Measurements from ENCODE around the gene MYOM3. TPM values are rescaled to one million over a fixed set of nuclear protein-coding genes. Genes with fewer than 3 reads are reported as not detected.

Gene MYOM3
- total and polyA plus RNA-seq, 5 donors from 2014 or later: not detected

DNA sequence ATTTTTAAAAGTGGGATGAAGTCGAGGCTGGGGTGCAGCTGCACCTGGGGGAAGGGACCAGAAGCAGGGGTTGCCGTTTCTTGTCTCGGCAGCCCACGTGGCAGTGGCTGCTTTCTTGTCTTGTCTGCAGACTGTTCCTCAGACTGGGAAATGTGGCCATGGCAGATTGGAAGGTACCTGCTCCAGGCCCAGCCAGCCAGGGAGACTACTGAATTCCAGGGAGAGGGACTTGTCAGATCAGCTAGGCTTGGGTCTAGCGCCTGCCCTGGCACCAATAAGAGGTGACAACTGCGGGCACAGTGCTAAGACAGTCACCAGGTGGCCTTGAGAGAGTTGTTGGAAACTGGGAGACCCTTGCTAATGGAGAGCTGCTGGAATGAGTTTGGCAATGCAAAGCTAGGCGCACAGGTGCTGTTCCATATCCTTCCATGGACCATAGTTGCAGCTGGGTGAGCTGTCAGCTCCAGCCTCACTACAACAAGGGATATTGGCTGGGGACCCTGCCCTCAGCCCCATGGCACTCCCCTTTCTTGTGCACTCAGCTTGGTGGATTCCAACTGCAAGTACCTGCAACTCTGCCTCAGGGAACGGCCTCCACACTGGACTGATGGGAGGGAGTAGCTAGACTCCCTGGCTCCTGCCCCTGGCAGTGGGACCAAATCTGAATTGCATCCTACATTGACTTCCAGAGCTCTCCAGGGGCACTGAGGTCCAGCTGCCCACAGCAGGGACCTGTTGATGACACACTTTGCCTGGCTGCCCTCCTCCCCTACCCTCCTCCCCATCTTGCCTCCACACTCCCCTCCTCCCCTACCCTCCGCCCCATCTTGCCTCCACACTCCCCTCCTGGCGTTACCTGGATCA, 40.9 kb upstream of the MYOM3 start:
- no peak overlapping the region for H3K4me3 ChIP-seq (ENCODE audit: low read depth, low read length)
- Mint-ChIP-seq H3K9me3 (no peaks in the 10 kb centered on the region), H3K27me3 (peaks cover 33% of the 10 kb centered on the region), H3K27ac (no peak overlapping the region), H3K4me3 (no peak overlapping the region), H3K36me3 (no peaks in the 10 kb centered on the region), H3K4me1 (peaks cover 0 to 12% (median 5%) of the 10 kb centered on the region in 4 donors)
- DNase-seq (no peak), ATAC-seq (ENCODE audit: low read depth in 2 of 2) (no peak)
- H3K36me3 ChIP-seq (ENCODE audit: control insufficient read depth, insufficient read depth, low read length): no peaks in the 10 kb centered on the region
- peaks cover 9% of the 10 kb centered on the region for H3K27me3 ChIP-seq (ENCODE audit: control insufficient read depth, insufficient read depth, low read length)
- no peak overlapping the region for H3K27ac ChIP-seq (ENCODE audit: insufficient read depth, low read length, poor library complexity, severe bottlenecking)
- no peaks in the 10 kb centered on the region for H3K9me3 ChIP-seq (ENCODE audit: control insufficient read depth in 2 of 2, low read length in 2 of 2)
- H3K4me1 ChIP-seq (ENCODE audit: control insufficient read depth, insufficient read depth, low read length, poor library complexity, severe bottlenecking): peaks cover 10% of the 10 kb centered on the region

DNA sequence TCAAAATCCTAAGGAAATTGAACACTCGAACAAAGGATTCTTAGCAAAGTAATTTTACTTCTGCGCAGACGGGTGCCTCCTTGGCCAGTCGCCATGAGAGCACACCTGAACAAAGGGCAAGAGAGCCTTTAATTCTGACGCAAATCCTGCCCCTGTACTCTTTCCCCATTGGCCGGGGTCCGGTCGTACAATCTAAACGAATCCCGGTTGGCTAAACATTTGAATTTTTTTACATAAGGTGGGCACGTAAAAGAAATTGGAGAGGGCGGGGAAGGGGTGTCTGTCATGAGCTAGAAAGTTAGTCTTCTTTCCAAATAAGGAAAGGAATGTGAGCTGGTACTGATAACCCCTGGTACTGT, 39.2 kb upstream of the MYOM3 start:
- DNase-seq: peak in 1 of 3 donors; percentile 2
- H3K4me1 ChIP-seq (ENCODE audit: control insufficient read depth, insufficient read depth, low read length, poor library complexity, severe bottlenecking): peaks cover 10% of the 10 kb centered on the region
- Mint-ChIP-seq H3K36me3 (no peaks in the 10 kb centered on the region), H3K27me3 (peaks cover 35% of the 10 kb centered on the region), H3K4me3 (peak overlapping the region in 1 of 4 donors; percentile 16), H3K27ac (no peak overlapping the region), H3K4me1 (peaks cover 0 to 12% (median 5%) of the 10 kb centered on the region in 4 donors), H3K9me3 (peaks cover 0 to 5% (median 0%) of the 10 kb centered on the region in 7 donors)
- H3K27me3 ChIP-seq (ENCODE audit: control insufficient read depth, insufficient read depth, low read length): peaks cover 9% of the 10 kb centered on the region
- no peak overlapping the region for H3K27ac ChIP-seq (ENCODE audit: insufficient read depth, low read length, poor library complexity, severe bottlenecking)
- no peak for ATAC-seq (ENCODE audit: low read depth in 2 of 2)
- H3K9me3 ChIP-seq (ENCODE audit: control insufficient read depth in 2 of 2, low read length in 2 of 2): no peaks in the 10 kb centered on the region
- H3K36me3 ChIP-seq (ENCODE audit: control insufficient read depth, insufficient read depth, low read length): no peaks in the 10 kb centered on the region
- no peak overlapping the region for H3K4me3 ChIP-seq (ENCODE audit: low read depth, low read length)

DNA sequence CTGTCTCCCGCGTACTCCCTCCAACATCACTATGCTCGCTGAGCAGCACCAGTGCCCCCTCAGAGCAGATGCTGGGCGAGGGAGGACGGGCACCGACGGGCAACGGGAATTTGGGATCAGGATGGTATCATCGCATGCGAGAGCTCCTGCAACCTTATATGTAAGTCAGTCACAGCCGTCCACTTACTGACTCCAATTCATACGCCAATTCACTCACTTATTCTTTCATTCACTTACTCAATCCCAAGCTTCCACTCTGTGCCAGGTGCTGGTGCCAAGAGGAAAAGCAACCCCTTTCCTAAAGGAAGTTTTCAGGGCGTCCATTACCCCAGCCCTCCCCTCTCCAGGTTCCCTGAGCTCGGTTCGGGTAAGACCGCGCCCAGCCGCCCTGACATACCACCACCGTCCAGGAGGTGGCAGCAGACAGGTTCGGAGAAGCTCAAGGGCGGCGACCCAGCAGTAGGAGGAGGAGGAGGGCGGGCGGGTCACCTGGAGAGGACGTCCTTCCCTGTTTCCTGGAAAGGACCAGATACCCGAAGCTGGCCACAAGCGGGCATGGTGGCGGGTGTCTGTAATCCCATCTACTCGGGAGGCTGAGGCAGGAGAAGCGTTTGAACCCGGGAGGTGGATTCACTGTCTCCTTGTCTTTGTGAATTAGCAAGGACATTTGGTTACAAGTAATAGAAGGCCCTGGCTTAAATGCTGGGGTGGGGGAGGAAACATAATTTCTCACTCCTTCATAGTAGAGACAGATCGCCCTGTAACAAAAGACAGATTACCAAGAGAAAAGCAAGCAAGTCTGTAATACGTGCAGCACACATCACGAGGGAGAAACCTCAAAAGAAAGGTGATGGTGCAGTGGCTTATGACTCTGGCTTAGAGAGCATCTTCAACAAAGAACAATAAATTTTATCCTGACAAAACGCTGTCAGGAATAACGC, 38.6 kb upstream of the MYOM3 start:
- H3K27me3 Mint-ChIP-seq: peaks cover 35% of the 10 kb centered on the region
- peaks cover 0 to 5% (median 0%) of the 10 kb centered on the region in 7 donors for H3K9me3 Mint-ChIP-seq
- H3K36me3 Mint-ChIP-seq: no peaks in the 10 kb centered on the region

DNA sequence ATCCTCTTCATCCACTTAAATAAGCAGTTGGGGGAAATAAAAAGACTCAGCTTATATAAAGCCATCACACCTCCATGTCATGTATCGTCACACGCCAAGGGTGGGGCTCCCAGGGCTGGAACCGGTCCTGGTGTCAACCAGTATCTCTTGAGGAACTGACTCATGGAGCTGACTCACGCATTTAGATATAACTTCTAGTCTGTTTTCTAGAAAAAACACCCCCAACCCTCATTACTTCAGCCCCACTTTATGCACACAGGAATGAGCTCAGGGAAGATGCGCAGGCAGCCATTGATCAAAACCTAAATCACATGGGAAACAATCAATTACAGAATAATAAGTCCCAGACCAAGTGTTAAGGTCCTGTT, 37.9 kb upstream of the MYOM3 start:
- Mint-ChIP-seq H3K4me3 (no peak overlapping the region), H3K9me3 (peaks cover 0 to 5% (median 0%) of the 10 kb centered on the region in 7 donors), H3K36me3 (no peaks in the 10 kb centered on the region), H3K27ac (no peak overlapping the region), H3K4me1 (peaks cover 0 to 12% (median 5%) of the 10 kb centered on the region in 4 donors), H3K27me3 (peaks cover 35% of the 10 kb centered on the region)
- H3K4me3 ChIP-seq (ENCODE audit: low read depth, low read length): no peak overlapping the region
- peaks cover 9% of the 10 kb centered on the region for H3K27me3 ChIP-seq (ENCODE audit: control insufficient read depth, insufficient read depth, low read length)
- H3K9me3 ChIP-seq (ENCODE audit: control insufficient read depth in 2 of 2, low read length in 2 of 2): no peaks in the 10 kb centered on the region
- ATAC-seq (ENCODE audit: low read depth in 2 of 2) (no peak), DNase-seq (peak in 1 of 3 donors; percentile 23)
- no peaks in the 10 kb centered on the region for H3K36me3 ChIP-seq (ENCODE audit: control insufficient read depth, insufficient read depth, low read length)
- no peak overlapping the region for H3K27ac ChIP-seq (ENCODE audit: insufficient read depth, low read length, poor library complexity, severe bottlenecking)
- H3K4me1 ChIP-seq (ENCODE audit: control insufficient read depth, insufficient read depth, low read length, poor library complexity, severe bottlenecking): peaks cover 10% of the 10 kb centered on the region

More for the DNA sequence above, 38.6 kb upstream of the MYOM3 start:
- H3K4me1 ChIP-seq (ENCODE audit: control insufficient read depth, insufficient read depth, low read length, poor library complexity, severe bottlenecking): peaks cover 10% of the 10 kb centered on the region
- no peak overlapping the region for H3K27ac ChIP-seq (ENCODE audit: insufficient read depth, low read length, poor library complexity, severe bottlenecking)
- no peaks in the 10 kb centered on the region for H3K9me3 ChIP-seq (ENCODE audit: control insufficient read depth in 2 of 2, low read length in 2 of 2)
- DNase-seq (peak; percentile 75 to 88 (median 76)), ATAC-seq (ENCODE audit: low read depth in 2 of 2) (peak; percentile 89 to 93)
- peaks cover 9% of the 10 kb centered on the region for H3K27me3 ChIP-seq (ENCODE audit: control insufficient read depth, insufficient read depth, low read length)
- no peaks in the 10 kb centered on the region for H3K36me3 ChIP-seq (ENCODE audit: control insufficient read depth, insufficient read depth, low read length)
- H3K4me3 Mint-ChIP-seq: peak overlapping the region in 2 of 4 donors; percentile 16 to 72
- H3K4me3 ChIP-seq (ENCODE audit: low read depth, low read length): no peak overlapping the region
- peak overlapping the region in 1 of 3 donors; percentile 42 for H3K27ac Mint-ChIP-seq
- H3K4me1 Mint-ChIP-seq: peaks cover 0 to 12% (median 5%) of the 10 kb centered on the region in 4 donors

DNA sequence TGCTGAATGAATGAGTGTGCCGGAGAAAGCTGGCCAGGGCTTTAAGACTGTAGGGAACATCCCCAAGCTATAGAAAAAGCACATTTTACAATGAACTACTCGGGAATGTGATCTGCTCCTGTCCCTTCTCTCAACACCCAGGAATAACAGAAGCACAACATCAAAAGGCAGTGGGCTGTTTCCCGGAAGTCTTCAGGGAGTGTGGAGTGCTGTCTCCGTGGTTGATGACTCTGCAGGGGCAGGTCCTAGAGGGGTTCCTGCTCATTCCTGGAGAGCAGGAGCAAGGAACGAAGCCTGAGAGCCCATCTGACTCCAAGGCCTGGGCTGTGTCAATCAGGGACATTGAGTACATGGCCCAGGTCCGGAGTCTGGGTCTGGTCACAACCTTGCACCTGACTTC, 35.9 kb upstream of the MYOM3 start:
- H3K27me3 ChIP-seq (ENCODE audit: control insufficient read depth, insufficient read depth, low read length): peaks cover 9% of the 10 kb centered on the region
- Mint-ChIP-seq H3K4me1 (peaks cover 0 to 16% (median 5%) of the 10 kb centered on the region in 4 donors), H3K9me3 (peaks cover 0 to 5% (median 0%) of the 10 kb centered on the region in 7 donors), H3K4me3 (no peak overlapping the region), H3K36me3 (no peaks in the 10 kb centered on the region), H3K27me3 (peaks cover 35% of the 10 kb centered on the region), H3K27ac (no peak overlapping the region)
- no peaks in the 10 kb centered on the region for H3K36me3 ChIP-seq (ENCODE audit: control insufficient read depth, insufficient read depth, low read length)
- H3K4me1 ChIP-seq (ENCODE audit: control insufficient read depth, insufficient read depth, low read length, poor library complexity, severe bottlenecking): peaks cover 10% of the 10 kb centered on the region
- H3K27ac ChIP-seq (ENCODE audit: insufficient read depth, low read length, poor library complexity, severe bottlenecking): no peak overlapping the region
- no peak for ATAC-seq (ENCODE audit: low read depth in 2 of 2)
- H3K9me3 ChIP-seq (ENCODE audit: control insufficient read depth in 2 of 2, low read length in 2 of 2): no peaks in the 10 kb centered on the region
- no peak overlapping the region for H3K4me3 ChIP-seq (ENCODE audit: low read depth, low read length)
- DNase-seq: no peak

DNA sequence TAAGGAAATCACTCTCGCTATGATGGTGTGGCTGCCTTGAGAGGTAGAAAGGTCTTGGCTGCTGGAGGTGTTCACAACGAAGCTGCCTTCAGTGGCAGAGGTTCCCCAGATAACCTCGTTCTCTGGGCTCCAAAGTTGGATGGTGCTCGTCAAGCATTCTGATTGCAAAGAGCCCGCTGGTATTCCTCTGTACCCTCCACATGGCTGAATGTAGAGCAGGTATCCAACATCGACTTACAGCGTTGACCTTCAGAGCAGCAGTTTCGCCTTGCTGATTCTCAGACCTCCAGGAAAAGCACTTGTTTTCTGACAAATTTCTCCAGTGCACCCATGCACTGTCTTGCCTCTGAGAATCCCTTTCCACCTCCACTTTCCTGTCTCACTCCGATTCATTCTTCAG, 35.3 kb upstream of the MYOM3 start:
- Histone ChIP-seq H3K4me3 (ENCODE audit: low read depth, low read length) (no peak overlapping the region), H3K27me3 (ENCODE audit: control insufficient read depth, insufficient read depth, low read length) (peaks cover 6% of the 10 kb centered on the region), H3K27ac (ENCODE audit: insufficient read depth, low read length, poor library complexity, severe bottlenecking) (no peak overlapping the region), H3K36me3 (ENCODE audit: control insufficient read depth, insufficient read depth, low read length) (no peaks in the 10 kb centered on the region), H3K4me1 (ENCODE audit: control insufficient read depth, insufficient read depth, low read length, poor library complexity, severe bottlenecking) (peaks cover 10% of the 10 kb centered on the region), H3K9me3 (ENCODE audit: control insufficient read depth in 2 of 2, low read length in 2 of 2) (no peaks in the 10 kb centered on the region)
- peaks cover 35% of the 10 kb centered on the region for H3K27me3 Mint-ChIP-seq
- no peak overlapping the region for H3K27ac Mint-ChIP-seq
- DNase-seq: no peak
- peaks cover 0 to 5% (median 0%) of the 10 kb centered on the region in 7 donors for H3K9me3 Mint-ChIP-seq
- H3K4me3 Mint-ChIP-seq: no peak overlapping the region
- no peaks in the 10 kb centered on the region for H3K36me3 Mint-ChIP-seq
- H3K4me1 Mint-ChIP-seq: peaks cover 0 to 16% (median 5%) of the 10 kb centered on the region in 4 donors
- no peak for ATAC-seq (ENCODE audit: low read depth in 2 of 2)

DNA sequence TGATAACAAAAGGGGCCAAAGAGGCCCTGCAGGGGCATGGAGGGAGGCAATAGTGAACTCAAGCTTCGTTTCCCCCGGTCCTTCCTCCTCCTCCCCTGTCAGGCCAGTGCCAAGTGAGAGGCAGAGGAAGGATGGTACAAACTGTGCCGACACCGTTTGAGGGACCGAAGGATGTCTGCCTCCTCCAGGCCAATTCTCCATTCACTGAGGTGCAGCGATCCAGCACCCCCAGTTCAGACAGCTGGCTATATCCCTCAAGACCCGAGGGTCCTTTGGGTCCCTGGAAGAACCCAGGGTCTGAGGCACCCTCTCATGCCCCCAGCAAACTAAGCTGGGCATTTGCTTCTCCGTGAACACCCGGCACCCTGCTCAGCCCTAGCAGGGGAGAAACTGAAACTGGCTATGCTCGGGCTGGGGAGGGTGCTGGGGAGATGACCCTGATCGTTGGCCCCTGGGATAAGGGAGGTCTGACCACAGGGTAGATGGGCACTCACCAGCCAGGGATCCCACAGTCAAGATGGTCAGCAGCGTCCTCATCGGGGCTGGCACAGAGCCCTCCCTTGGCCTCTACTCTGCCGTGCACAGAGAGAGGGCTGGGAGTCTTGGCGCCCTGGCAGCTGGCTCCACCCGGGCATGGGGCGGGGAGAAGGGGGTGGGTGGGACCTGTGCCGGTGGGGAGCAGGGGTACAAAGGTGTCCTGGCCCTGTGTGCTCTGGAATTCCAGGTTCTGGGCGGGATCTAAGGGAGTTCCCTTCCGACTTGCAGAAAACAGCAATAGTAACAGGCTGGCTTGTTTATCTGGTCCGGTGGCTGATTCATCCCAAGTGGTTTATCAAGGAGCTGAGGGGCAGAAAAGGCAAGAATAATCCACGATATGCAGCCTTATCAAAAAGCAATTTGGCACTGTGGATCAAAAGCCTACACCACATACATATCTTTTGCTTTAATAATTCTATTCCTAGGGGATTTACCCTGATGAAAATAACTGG, 30.9 kb upstream of the MYOM3 start, which contains the start of gene IL22RA1:
TSS of gene IL22RA1 (minus strand) at position 595 of the 989 bp plus-strand sequence. CDS start at position 537, 58 bp downstream.
- no peaks in the 10 kb centered on the region for H3K27me3 ChIP-seq (ENCODE audit: control insufficient read depth, insufficient read depth, low read length)
- H3K36me3 Mint-ChIP-seq: no peaks in the 10 kb centered on the region
- no peak for ATAC-seq (ENCODE audit: low read depth in 2 of 2)

More for the DNA sequence above, 30.9 kb upstream of the MYOM3 start, which contains the start of gene IL22RA1:
- Histone ChIP-seq H3K36me3 (ENCODE audit: control insufficient read depth, insufficient read depth, low read length) (no peaks in the 10 kb centered on the region), H3K27ac (ENCODE audit: insufficient read depth, low read length, poor library complexity, severe bottlenecking) (no peak within 1 kb of the TSS), H3K9me3 (ENCODE audit: control insufficient read depth in 2 of 2, low read length in 2 of 2) (no peaks in the 10 kb centered on the region), H3K4me3 (ENCODE audit: low read depth, low read length) (no peak within 1 kb of the TSS), H3K4me1 (ENCODE audit: control insufficient read depth, insufficient read depth, low read length, poor library complexity, severe bottlenecking) (no peaks in the 10 kb centered on the region)
- H3K27ac Mint-ChIP-seq: peak within 1 kb of the TSS in 1 of 3 donors; percentile 42
- peak within 1 kb of the TSS in 1 of 4 donors; percentile 4 for H3K4me3 Mint-ChIP-seq
- H3K4me1 Mint-ChIP-seq: peaks cover 0 to 9% (median 2%) of the 10 kb centered on the region in 4 donors
- H3K27me3 Mint-ChIP-seq: peaks cover 7% of the 10 kb centered on the region
- peaks cover 0 to 5% (median 0%) of the 10 kb centered on the region in 7 donors for H3K9me3 Mint-ChIP-seq
- DNase-seq: no peak

Measured in CD4-positive, CD25-positive, alpha-beta regulatory T cell (primary cell).